Esophagus muscularis mucosa (tissue), 4 donors: Measurements from ENCODE around the gene WNK1.

Source experiments
- CTCF ChIP-seq, 3 experiments: fragments of 200-600 bp in 2 of 3; fragments of 450-650 bp in 1 of 3; sonication (generic) in 2 of 3; IDR thresholded peaks; one replicate each; pipeline ENCODE4 v1.5.1; 2017 to 2019; ENCODE audit warnings: antibody characterized with exemption in 3 of 3, mild to moderate bottlenecking in 2 of 3, moderate library complexity in 1 of 3
- EP300 ChIP-seq: sonication (generic); formaldehyde crosslinking; IDR thresholded peaks from one replicate; pipeline ENCODE4 v1.6.1; 2017; ENCODE audit warnings: antibody characterized with exemption
- POLR2A ChIP-seq: fragments of 450-650 bp; IDR thresholded peaks from one replicate; pipeline ENCODE4 v1.6.1; 2017; ENCODE audit warnings: antibody characterized with exemption, moderate library complexity, mild to moderate bottlenecking, low read depth
- POLR2AphosphoS5 ChIP-seq, 2 donors: sonication (generic); formaldehyde crosslinking; IDR thresholded peaks; one replicate each; pipeline ENCODE4 v1.6.1; 2017; ENCODE audit warnings: antibody characterized with exemption in 2 of 2

- TF ChIP-seq POLR2A (no peak), CTCF (IDR thresholded peaks at IDR 0.05) (no peak), POLR2AphosphoS5 (IDR thresholded peaks at IDR 0.05) (no peak), EP300 (no peak)
Observed at GRCh38 chr12:865614-866013, 113.2 kb downstream of the WNK1 start.
